ENCODE results near the gene FCER1G. TPM values are rescaled to one million over a fixed set of nuclear protein-coding genes. Genes with fewer than 3 reads are reported as not detected.
A peak's percentile ranks its signal among the peaks of the same experiment; 100 is the strongest.

Gene FCER1G
- total RNA-seq, 1 experiment from 2014 or later, result not detected

GRCh38 chr1:161166669-161167548 is 48.2 kb upstream of the FCER1G start:
- peak overlapping the region; percentile 92 for H3K4me2 ChIP-seq (ENCODE audit: low read length)
- intact Hi-C loops (cut with micrococcal nuclease), result no loop called here

GRCh38 chr1:161168906-161169305 is 46.2 kb upstream of the FCER1G start:
- Histone ChIP-seq H3K9me3 (ENCODE audit: low read length) (no peaks in the 10 kb centered on the region), H3K4me1 (ENCODE audit: insufficient read depth, low read length) (peaks cover 19% of the 10 kb centered on the region), H2AFZ (ENCODE audit: low read length) (no peak overlapping the region), H3K36me3 (ENCODE audit: low read depth, low read length) (peaks cover 39% of the 10 kb centered on the region; the same call in 1 of the 2 replicates), H3K79me2 (ENCODE audit: low read length) (no peaks in the 10 kb centered on the region), H3K27me3 (ENCODE audit: low read length) (no peaks in the 10 kb centered on the region), H3K9me2 (replicated peaks; ENCODE audit: low read length) (no peaks in the 10 kb centered on the region), H3F3A (ENCODE audit: low read length, unreplicated experiment) (peaks cover 10% of the 10 kb centered on the region), H3K4me3 (ENCODE audit: low read length) (no peak overlapping the region), H4K20me1 (ENCODE audit: low read length) (no peaks in the 10 kb centered on the region), H3K4me2 (ENCODE audit: low read length) (no peak overlapping the region), H3K27ac (ENCODE audit: low read length) (no peak overlapping the region), H3K9ac (ENCODE audit: low read length) (no peak overlapping the region)
- ATAC-seq (no peak), DNase-seq (no peak)
- intact Hi-C loops (cut with micrococcal nuclease), result no loop called here
- no TSS peak for BruUV-seq (replicated peaks)
- TF ChIP-seq EZH2phosphoT487 (IDR thresholded peaks at IDR 0.05; ENCODE audit: borderline replicate concordance, low read length), result no peak
- TF ChIP-seq EZH2 (IDR thresholded peaks at IDR 0.05; ENCODE audit: low read length, unreplicated experiment), result no peak
- no peak for TF ChIP-seq CTCF (conservative IDR thresholded peaks at IDR 0.05; ENCODE audit: low read depth, low read length)
- CTCF ChIA-PET, result no interaction called here
- POLR2A ChIA-PET (ENCODE audit: unreplicated experiment), result interaction anchor here (0.5 kb wide), 1 partner anchor 57 kb away, joined by 6 read pairs; the partner anchor contains the start of gene TOMM40L

More at GRCh38 chr1:161166669-161167548, 48.2 kb upstream of the FCER1G start:
- TSS peak; percentile 45 for BruUV-seq (replicated peaks)
- H3K36me3 ChIP-seq (ENCODE audit: low read depth, low read length), result peaks cover 21% of the 10 kb centered on the region; the same call in 1 of the 2 replicates
- ATAC-seq (peak; percentile 13), DNase-seq (no peak)
- no peak for TF ChIP-seq EZH2 (IDR thresholded peaks at IDR 0.05; ENCODE audit: low read length, unreplicated experiment)
- TF ChIP-seq CTCF (conservative IDR thresholded peaks at IDR 0.05; ENCODE audit: low read depth, low read length), result no peak
- TF ChIP-seq EZH2phosphoT487 (IDR thresholded peaks at IDR 0.05; ENCODE audit: borderline replicate concordance, low read length), result no peak
- peak overlapping the region; percentile 71 for H3K9ac ChIP-seq (ENCODE audit: low read length)
- H3K4me3 ChIP-seq (ENCODE audit: low read length), result peak overlapping the region; percentile 75
- no peaks in the 10 kb centered on the region for H3K79me2 ChIP-seq (ENCODE audit: low read length)
- H3K27me3 ChIP-seq (ENCODE audit: low read length), result no peaks in the 10 kb centered on the region
- no peaks in the 10 kb centered on the region for H3K9me3 ChIP-seq (ENCODE audit: low read length)
- no peaks in the 10 kb centered on the region for H3K9me2 ChIP-seq (replicated peaks; ENCODE audit: low read length)
- H4K20me1 ChIP-seq (ENCODE audit: low read length), result no peaks in the 10 kb centered on the region
- ChIA-PET CTCF (interaction anchor here (0.6 to 1.2 kb wide), 5 partner anchors 10 to 208 kb away, joined by 3 to 5 read pairs (median 3); partner anchors contain the start of genes B4GALT3 and TOMM40L), POLR2A (ENCODE audit: unreplicated experiment) (interaction anchor here (0.5 kb wide), 1 partner anchor 104 kb away, joined by 7 read pairs; no protein-coding TSS in a partner anchor)
- peaks cover 19% of the 10 kb centered on the region for H3K4me1 ChIP-seq (ENCODE audit: insufficient read depth, low read length)
- peak overlapping the region; percentile 88 for H2AFZ ChIP-seq (ENCODE audit: low read length)
- peak overlapping the region; percentile 34 for H3K27ac ChIP-seq (ENCODE audit: low read length)
- peaks cover 10% of the 10 kb centered on the region for H3F3A ChIP-seq (ENCODE audit: low read length, unreplicated experiment)
